GM12891 (cell line): ENCODE measurements around the gene CELSR1.

Source experiments
- PAX5 ChIP-seq: IDR thresholded peaks from 2 replicates; pipeline ENCODE4 v1.6.1; 2011; ENCODE audit warnings: low read length, moderate library complexity, mild to moderate bottlenecking; ENCODE audit not compliant: insufficient read depth, severe bottlenecking
- POLR2A ChIP-seq: IDR thresholded peaks from 2 replicates; pipeline ENCODE4 v1.6.1; 2011; ENCODE audit warnings: low read depth, low read length, control low read depth
- POLR2AphosphoS5 ChIP-seq: IDR thresholded peaks from 2 replicates; pipeline ENCODE4 v1.6.1; 2011; ENCODE audit warnings: low read depth, low read length, control low read depth
- SPI1 ChIP-seq: IDR thresholded peaks from 2 replicates; pipeline ENCODE4 v1.6.1; 2011; ENCODE audit warnings: low read depth, low read length, control low read depth
- TAF1 ChIP-seq: IDR thresholded peaks from 2 replicates; pipeline ENCODE4 v1.6.1; 2011; ENCODE audit warnings: low read depth, low read length, control low read depth

DNA sequence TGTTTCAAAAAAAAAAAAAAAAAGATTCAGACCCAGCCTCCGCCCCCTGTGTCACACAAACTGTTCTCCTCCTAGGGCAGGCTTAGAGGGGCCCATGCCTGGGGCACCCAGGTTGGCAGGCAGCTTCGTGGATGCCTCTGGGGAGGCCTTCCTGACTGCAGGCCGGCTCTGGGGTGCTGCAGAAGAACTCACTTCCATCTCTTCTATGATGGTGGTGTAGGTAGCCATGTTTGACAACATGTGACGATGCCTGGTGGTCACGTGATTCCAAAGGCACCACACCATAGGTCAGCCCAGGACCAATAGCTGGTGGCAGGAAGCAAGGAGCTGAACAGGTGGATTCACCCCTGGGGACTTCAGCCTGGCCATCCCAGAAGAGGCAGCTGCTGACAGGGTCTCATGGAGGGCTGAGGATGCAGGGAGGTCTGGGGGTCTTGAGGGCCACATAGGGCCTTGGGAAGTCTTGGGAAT, 24.1 kb upstream of the CELSR1 start:
- TF ChIP-seq POLR2A (peak; percentile 14; the same call in 1 of the 2 replicates), TAF1 (no peak), POLR2AphosphoS5 (0 out of 2 replicates have a peak, but pooled peaks have one; percentile 34), PAX5 (no peak), SPI1 (no peak)
